Endometrium (tissue), 2 donors: ENCODE data around the gene DNAI2.
"Not testable (repeated sequence)": the region's sequence is repeated elsewhere in the genome, so short reads cannot be mapped to it uniquely, and the experiment has no call there.

Experiments
- FAIRE-seq: peaks from 2 replicates; lab custom pipeline; 2012; peaks lifted over from hg19 to GRCh38; lab: Jason Lieb, UNC
- donor health status: control.
- donor health status: control.

Gene DNAI2

DNA sequence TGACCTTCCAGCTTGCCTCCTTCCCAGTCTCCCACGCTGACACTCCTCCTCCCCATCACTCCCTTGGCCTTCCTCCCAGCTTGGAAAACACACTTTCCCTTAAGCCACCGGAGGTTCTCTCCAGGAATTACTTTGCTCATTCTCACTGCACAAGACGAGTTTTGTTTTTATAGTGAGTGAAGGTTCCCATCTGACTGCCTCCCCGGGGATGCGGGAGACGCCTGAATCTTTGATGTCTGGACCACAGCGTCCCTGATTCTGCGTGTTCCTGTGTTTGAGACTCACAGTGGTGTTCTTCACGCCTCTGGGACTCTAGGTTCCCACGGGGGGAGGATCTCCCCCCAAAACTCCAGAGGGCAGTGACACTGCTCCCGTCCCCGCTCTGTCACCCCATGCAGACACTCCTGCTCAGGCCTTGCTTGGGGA lies 2.0 kb downstream of the DNAI2 start:
- peak; percentile 79 for FAIRE-seq

GRCh38 chr17:74276541-74277009 lies 2.5 kb downstream of the DNAI2 start:
- no peak for FAIRE-seq

DNA sequence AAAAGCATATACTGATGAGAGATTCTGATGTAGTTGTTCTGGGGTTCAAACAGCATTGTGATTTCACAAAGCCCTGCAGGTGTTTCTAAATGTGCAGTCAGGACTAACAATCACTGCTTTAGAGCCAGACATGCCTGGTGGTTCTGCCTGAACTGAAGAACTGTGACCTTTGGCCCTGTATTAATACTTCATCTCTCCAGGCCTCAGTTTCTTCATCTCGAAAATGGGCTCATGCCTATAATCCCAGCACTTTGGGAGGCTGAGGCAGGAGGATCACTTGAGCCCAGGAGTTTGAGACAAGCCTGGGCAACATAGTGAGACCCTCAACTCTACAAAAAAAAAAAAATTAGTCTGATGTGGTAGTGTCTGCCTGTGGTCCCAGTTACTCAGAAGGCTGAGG lies 3.9 kb downstream of the DNAI2 start:
- no peak for FAIRE-seq

- FAIRE-seq, result not testable (repeated sequence)
Observed at GRCh38 chr17:74279617-74280016, 5.6 kb downstream of the DNAI2 start.

GRCh38 chr17:74280093-74280513 lies 6.1 kb downstream of the DNAI2 start:
- FAIRE-seq, result no peak

- FAIRE-seq, result no peak
Observed at GRCh38 chr17:74281799-74282198, 7.8 kb downstream of the DNAI2 start.

GRCh38 chr17:74282274-74282586 lies 8.2 kb downstream of the DNAI2 start:
- FAIRE-seq, result not testable (repeated sequence)

GRCh38 chr17:74282587-74283370 lies 8.7 kb downstream of the DNAI2 start:
- no peak for FAIRE-seq

DNA sequence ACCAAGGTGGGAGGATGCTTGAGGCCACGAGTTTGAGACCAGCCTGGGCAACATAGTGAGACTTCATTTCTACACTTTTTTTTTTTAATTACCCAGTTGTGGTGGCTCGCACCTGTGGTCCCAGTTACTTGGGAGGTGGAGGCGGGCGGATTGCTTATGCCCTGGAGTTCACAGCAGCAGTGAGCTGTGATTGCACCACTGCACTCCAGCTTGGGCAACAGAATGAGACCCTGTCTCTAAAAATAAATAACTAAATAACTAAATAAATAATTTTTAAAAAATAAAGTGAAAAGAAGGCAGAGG lies 9.3 kb downstream of the DNAI2 start:
- FAIRE-seq, result no peak

DNA sequence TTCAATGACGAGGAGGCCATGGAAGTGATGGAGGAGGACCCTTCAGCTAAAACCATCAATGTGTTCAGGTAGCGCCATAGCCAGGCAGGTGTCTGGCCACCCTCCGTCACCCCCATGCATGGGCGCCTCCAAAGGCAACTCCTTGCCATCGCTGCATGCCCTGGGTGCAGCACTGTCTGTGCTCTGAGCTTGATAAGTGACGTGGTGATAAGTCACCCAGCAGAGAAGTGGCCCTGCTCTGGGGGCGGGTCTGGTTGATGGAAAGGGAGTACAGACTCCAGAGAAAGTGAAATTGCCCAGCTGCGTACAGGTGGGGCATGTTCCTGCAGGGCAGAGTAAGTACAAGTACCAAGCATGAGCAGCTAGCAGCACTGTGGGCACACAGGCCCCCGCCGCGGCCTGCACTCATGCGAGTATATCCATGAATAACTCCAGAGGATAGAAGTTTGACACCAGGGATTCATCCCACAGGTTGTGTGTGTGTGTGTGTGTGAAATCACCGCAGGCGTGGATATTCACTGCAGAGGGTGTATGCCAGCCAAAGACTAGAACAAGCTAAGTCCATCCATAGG lies 13.1 kb downstream of the DNAI2 start:
- no peak for FAIRE-seq

- no peak for FAIRE-seq
Observed at GRCh38 chr17:74288785-74289184, 14.8 kb downstream of the DNAI2 start.

DNA sequence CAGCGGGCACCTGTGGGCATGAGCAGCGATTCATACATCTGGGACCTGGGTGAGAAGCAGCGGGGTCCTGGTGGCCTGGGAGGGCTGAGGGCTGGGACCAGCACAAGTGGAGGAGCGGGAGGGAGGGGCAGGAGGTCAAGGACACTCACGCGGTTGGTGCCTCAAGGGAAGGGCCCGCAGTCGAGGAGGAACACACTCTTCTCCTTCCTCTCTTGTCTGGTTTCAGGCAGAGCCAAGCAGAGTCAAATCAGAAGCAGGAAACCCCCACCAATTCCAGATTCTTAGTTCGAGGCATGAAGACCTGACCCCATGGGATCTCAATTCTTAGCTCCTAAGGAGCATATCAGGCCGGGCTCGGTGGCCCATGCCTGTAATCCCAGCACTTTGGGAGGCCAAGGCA lies 15.7 kb downstream of the DNAI2 start:
- FAIRE-seq, result no peak

GRCh38 chr17:74290340-74290739 lies 16.3 kb downstream of the DNAI2 start:
- no peak for FAIRE-seq

DNA sequence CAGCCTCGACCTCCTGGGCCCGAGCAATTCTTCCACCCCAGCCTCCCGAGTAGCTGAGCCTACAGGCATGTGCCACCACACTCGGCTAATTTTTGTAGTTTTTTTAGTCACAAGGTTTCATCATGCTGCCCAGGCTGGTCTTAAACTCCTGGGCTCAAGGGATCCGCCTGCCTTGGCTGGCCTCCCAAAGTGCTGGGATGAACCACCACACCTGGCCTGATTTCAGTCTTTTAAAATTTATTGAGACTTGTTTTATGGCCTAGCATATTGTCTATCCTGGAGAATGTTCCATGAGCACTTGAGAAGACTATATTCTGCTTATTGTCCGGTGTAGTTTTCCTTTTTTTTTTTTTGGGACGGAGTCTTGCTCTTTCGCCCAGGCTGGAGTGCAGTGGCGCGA lies 18.5 kb downstream of the DNAI2 start:
- FAIRE-seq, result no peak

DNA sequence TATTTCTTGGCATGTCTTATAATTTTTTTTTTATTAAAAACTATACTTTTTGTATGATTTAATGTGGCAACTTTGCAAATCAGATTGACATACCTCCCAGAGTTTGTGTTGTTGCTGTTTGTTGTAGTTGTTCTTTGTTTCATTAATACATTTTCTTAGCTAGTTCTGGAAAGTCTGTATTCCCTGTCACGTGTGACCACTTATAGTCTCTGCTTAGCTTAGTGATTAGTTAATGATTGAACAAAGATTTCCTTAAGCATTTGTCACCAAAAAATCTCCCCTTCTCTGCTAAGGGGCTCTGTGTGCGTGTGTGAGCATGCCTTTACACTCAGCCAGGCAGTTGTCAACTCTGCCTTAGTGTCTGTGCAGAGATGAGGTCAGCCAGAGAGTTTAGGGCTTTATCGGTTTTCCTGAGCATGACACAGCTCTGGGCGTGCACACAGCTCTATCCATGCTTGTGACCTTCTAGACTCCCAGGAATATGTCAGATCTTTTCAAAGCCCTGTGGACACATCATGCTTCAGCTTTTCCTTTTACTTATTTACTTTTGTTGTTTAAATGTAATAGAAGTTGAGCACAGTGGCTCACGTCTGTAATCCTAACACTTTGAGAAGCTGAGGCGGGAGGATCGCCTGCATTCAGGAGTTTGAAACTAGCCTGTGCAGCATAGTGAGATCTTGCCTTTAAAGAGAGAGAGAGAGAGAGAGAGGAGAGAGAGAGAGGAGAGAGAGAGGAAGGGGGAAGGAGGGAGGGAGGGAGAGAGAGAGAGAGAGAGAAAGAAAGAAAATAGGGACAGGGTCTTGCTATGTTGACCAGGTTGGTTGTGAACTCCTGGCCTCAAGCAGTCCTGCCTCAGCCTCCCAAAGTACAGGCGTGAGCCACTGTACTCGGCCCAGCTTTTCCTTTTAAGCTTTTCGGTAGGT lies 21.9 kb downstream of the DNAI2 start:
- no peak for FAIRE-seq

DNA sequence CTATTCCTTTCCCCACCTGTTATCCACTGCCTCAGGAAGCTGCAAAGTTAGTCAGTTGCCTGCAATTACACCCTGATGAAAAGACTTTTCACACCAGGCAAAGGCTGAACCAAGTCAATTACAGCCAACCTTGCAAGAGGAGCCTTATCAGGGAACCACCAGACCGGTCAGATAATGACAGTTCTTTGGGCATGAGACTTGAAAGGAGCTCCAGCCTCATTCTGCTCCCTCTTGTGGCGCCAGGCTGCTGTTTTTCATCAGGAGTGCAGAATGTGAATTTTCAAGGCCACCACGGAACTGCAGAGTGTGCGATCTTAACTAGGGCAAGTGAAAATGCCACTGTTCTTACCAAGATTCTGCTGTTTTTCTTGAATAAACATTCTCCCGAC lies 22.5 kb downstream of the DNAI2 start:
- FAIRE-seq, result no peak

- no peak for FAIRE-seq
Observed at GRCh38 chr17:74297941-74298340, 23.9 kb downstream of the DNAI2 start.

DNA sequence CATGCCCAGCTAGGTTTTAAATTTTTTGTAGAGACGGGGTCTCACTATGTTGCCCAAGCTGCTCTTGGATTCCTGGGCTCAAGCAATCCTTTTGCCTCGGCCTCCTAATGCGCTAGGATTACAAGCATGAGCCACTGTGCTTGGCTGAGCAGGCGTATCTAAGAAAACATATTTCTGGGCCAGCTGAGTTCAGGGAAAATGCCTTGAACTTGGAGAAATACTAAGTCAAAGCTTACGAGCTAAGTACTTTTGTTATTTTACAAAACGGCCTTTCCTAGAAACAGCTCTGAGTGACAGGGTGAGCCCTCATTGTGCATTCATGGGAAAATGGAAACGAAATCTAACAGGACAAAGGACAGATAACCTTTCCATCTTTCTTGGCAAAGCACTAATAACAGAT lies 24.7 kb downstream of the DNAI2 start:
- FAIRE-seq, result no peak

DNA sequence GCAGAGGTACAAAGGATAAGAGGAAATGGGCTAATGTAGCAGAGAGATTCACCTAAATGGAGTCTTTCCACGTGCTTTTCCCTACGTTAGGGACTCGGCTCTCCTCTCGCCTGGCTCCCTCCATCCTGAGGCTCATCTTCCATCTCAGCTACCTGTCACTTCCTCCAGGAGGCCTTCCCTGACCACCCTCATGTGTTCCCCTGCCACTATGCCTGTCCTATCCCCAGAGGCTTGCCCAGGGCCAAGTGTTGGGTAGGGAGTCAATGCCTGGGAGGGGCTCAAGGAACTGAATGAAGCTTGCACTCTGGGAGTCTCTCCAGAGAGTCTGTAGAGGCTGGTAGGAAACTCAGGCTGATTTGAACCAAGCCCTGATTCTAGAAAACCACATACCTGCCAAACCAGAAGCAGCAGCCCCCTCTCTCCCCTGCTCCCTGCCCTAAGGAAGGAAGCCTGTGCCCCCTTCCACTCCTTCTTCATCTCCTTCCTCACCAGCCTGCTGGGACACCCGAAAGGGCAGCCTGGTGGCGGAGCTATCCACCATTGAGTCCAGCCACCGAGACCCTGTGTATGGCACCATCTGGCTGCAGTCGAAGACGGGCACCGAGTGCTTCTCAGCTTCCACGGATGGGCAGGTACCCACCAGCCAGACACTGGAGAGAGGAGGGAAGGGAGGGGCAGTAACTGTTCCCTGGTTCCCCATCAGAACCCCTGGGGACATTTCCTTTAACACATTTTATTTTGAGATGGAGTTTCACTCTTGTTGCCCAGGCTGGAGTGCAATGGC lies 25.4 kb downstream of the DNAI2 start:
- FAIRE-seq, result no peak

GRCh38 chr17:74303305-74303704 lies 29.3 kb downstream of the DNAI2 start:
- FAIRE-seq, result no peak

DNA sequence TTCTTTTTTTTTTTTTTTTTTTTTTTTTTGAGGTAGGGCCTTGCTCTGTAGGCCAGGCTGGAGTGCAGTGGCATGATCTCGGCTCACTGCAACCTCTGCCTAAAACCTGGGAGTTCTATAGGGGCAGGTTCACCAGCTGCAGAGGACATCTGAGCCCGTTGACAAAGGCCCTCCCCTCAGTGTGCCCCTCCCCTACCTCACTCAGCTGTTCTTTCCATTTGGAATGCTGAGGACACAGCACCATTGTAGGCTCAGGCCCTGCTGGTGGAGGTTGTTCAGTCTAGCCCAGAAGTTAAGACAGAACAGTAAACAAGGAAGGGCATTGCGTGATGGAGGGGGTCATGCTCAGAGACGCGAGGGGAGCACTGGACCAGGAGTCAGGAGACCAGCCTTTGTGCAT lies 30.1 kb downstream of the DNAI2 start:
- FAIRE-seq, result no peak
